HG03457 (cell line): ENCODE measurements around the gene OR10H3.
"Not testable (repeated sequence)": the region's sequence is repeated elsewhere in the genome, so short reads cannot be mapped to it uniquely, and the experiment has no call there.

Experiments
- ATAC-seq: cut with Tn5 transposase; IDR thresholded peaks from one replicate; pipeline ENCODE4 v1.9.1; 2021; ENCODE audit warnings: moderate number of reproducible peaks; ENCODE audit not compliant: unreplicated experiment

The OR10H3 gene

DNA sequence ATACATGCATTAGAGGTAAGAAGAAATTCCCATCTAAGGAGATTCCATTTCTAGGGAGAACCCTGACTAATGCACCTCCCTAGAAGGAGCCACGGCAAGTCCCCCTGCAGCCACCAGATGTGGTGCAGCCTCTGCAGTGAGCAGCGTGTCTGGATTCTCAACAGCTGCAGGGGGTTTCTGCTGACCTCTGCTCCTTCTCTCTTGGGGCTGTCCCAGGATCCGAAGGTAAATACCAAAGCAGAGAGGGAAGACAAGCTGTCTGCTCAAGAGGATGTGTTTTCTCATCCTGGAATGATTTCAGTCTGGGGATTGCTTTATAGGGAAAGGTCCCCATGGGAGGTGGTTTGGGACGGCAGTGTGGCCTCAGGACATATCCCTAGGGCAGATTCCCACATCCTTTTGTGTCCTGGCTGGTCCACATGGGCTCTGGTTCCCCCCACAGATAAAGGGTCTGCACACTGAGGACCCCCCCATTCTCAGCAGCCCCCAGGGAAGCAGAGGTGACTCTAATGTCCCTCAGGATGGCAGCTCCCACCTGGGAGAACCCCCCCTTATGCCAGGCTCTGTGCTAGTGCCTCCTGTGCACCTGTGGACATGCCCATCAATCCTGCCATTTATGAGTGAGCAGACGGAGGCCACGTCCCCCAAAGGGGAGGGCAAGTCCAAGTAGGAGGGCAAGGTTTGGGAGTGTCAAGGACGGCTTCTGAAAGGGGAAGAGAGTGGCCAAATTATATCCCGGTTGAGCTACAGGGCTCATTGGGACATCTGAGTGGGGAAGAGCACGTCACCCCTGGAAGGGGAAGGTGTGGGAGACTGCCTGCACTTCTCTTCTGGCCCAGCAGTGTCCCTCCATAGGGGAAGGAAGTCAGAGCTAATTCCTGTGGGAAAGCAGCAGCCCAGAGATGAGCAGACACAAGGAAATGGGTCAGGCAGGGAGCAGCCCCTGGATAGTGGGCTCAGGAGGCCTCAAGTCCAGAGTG is 39.5 kb downstream of the OR10H3 start:
- no peak for ATAC-seq

DNA sequence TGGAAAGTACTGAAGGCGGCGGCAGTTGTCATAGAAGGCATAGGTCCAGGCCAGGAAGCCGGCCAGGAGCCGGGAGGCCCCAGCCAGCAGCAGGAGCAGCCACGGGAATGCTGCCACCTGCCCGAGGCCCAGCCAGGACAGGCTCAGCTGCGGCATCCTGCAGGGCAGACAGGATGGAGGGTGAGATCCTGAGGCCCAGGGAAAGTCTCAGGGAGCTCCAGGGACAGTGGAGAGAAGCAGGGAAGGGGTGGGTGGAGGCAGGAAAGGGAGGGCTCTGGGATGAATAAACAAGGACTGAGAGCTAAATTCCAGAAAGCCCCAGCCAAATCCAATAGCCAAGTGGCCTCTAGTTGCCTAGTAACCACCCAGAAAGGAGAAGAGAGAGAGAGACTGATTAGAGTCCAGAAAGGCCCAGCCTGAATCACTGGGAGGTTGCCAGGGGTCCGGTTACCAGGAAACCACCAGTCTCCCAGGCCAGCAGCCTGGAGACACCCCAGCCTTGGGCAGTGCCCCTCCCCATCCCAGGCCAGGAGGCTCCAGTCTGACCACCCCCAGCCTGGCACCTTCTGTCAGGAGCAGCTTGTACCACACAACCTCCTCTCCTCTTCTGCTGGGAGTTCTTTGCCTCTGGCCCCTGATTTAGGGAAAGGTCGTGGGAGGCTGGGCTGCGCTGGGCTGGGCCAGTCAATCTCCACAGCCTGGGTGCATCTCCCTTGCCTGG is 42.1 kb downstream of the OR10H3 start:
- ATAC-seq: no peak

DNA sequence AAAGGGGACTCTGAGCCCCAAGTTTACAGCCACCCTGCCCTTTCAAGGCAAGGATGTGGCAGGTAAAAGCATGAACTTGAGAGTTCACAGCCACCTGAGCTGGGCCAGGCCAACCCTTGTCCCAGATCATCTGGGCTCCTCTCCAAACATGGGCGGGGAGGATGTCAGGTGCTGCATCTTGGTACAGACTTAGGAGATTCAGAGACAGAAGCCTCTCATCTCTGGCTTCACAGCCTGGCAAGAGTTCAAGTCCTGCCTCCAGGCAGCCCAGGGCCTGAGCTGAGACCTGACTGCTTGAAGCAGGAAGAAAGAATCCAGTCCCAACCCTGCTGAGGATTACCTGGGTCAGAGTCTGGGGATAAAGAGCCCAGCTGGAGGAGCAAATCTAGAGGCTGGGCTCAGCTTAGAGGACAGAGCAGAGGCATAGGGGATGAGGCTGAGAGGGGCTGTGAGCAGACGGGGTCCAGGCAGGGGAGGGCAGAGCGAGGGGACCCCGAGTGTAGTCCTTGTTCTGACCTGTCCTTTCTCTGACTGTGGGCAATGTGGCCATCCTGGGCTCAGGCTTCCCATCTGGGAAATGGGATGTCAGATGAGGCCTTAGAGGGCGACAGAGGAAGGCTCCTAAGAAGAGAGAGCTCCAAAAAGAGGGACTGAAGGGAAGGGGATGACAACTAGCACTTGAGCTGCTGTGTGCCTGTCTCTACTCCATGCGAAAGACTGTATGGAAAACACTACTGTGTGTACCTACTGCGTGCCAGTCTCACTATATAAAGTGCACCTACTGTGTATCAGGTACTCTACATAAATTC is 43.0 kb downstream of the OR10H3 start:
- ATAC-seq: no peak

DNA sequence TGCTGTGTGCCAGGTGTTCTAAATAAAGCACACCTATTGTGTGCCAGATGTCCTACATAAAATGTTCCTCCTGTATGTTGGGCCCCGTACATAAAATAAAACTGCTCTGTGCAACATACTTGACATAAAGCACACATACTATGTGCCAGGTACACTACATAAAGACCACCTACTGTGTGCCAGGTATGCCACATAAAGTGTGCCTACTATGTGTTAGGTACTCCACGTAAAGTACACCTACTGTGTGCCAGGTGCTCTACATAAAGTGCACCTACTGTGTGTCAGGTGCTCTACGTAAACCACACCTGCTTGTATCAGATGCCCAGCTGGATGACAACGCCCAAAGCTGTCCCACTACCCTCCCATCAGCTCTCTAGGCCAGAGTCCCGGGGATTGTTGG is 43.9 kb downstream of the OR10H3 start:
- ATAC-seq: no peak

DNA sequence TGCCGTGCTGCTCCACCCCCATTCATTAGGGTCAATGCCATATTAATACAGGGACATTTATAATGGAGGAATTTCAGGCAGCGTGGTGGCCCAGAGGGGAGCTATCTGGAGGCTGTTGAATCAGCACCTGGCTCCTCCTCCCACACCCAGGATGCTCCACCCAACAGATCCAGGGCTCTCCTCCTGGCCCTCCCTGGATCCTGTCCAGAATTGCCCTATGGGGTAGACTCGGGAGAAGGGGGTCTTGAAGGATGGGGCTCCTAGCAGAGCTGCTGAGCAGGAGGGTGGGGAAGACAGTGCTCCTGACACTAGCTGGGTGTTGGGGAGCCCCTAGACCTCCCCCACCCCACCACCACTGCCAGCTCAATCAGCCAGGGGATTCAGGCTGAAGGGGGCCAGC is 44.4 kb downstream of the OR10H3 start:
- ATAC-seq: no peak

DNA sequence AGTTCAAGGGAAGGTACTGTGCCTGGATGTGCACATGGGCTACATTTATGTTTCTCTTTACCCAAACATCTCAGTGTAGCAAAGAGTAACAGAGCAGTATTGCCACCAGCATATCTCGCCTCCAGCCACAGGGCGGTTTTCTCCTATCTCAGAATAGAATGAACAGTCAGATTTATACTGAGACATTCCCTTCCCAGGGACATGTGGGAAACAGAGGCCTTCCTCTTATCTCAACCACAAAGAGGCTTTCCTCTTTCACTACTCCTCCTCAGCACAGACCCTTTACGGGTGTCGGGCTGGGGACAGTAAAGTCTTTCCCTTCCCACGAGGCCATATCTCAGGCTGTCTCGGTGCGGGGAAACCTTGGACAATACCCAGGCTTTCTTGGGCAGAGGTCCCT is 45.1 kb downstream of the OR10H3 start:
- not testable (repeated sequence) for ATAC-seq

DNA sequence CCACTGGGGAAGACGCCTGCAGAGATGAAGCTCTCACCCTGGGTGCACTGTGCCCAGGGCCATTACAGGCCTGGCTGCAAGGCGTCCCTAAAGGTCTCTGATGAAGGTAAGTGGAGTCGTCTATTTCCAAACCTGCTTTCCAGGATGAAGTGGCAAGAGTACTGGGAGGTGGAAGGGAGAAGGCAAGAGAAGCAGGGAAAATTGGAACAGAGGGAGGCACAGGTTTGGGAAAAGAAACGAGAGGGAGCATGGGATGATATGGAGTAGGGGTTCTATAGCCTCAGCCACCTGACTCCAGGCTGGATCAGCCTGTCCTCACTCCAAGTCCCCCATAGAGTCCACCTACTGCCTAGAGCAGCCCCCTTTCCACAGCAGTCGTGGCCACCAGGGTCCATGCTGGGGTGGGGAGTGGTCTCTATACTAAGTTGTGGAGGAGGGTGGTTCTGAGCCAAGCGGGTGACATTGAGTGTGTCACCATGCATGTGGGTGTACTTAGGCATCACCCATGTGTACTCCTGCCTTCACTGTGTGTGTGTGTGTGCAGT is 49.9 kb downstream of the OR10H3 start, which contains the start of gene OR10H5:
Gene OR10H5 (plus strand): TSS at position 51 of the 545 bp plus-strand sequence. CDS start 6,388 bp downstream, outside the sequence.
- no peak for ATAC-seq

DNA sequence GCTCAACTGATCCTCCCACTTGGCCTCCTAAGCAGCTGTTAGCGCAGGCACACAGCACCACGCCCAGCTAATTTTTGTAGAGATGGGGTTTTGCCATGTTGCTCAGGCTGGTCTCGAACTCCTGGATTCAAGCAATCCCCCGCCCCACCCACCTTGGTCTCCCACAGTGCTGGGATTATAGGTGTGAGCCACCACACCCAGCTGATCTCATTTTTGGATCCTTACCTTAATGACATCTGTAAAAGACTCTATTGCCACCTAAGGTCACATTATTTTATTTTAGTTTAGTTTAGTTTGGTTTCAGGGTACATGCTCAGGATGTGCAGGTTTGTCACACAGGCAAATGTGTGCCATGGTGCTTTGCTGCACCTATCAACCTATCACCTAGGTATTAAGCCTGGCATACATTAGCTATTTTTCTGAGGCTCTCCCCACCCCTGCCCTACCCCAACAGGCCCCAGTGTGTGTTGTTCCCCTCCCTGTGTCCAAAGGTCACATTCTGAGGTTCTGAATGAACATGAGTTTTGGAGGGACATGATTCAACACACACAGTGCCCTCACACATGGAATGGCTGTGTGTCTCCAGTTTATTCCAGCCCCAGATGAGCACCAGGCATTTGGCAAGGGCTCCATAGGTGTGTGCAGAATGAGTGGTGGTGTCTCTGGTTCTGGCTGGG is 50.9 kb downstream of the OR10H3 start:
- ATAC-seq: no peak

DNA sequence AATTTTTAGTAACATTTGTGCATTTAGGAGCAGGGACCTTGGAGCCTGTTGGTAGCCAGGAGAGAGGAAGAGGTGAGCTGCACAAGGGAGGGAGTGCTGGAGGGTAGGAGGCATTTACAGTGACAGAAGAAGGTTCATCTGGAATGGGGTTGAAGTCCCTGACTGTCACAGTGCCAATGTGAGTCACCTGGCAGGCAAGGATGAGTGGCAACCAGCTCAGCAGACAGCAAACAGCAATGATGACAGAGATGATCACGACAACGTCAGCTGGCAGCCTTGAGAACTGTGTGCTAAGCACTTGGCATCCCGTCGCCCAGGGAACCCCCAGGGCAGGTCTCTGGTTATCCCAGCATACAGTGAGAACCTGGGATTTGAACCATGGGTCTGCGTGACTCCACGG is 52.3 kb downstream of the OR10H3 start:
- no peak for ATAC-seq
